Suppressor macrophage treated with lipopolysaccharide for 4 hours (primary cell): ENCODE results near the gene AIPL1.
A peak's percentile ranks its signal among the peaks of the same experiment; 100 is the strongest.

Source experiments
- DNase-seq: peaks from one replicate; pipeline ENCODE4 v3.0.0-alpha.2; 2020

The AIPL1 gene

GRCh38 chr17:6448473-6448872 lies 13.6 kb upstream of the AIPL1 start:
- DNase-seq = no peak

- DNase-seq = no peak
Measured at GRCh38 chr17:6446516-6447100, 11.7 kb upstream of the AIPL1 start.

DNA sequence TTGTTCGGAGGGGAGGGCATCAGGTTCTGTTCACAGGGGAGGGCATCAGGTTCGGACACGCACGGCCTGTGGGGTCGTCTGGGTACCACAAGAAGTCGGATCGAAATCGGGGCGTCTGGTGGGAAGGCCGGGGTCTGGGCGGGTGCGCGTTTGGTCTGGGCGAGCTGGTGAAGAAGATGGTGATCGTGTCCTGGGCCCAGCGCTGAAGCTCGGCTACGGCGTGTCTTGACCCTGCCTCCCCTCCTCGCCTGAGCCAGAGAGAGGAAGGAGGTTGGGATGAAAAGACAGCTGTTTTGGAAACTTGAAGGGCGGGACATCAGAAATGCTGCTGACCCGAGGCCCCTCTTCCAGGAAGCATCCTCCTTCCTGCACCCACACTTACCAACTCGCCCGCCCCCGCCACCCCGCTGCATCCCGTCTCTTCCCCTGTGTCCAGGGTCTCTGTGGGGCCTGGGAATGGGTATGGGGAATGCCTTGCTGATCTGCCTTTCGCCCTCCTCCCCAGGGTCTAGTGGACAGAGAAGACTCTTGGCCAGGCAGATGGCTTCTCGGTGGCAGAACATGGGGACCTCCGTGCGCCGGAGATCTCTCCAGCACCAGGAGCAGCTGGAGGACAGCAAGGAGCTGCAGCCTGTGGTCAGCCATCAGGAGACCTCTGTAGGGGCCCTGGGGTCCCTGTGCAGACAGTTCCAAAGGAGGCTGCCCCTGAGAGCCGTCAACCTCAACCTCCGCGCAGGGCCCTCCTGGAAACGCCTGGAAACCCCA lies 9.8 kb upstream of the AIPL1 start:
- DNase-seq = no peak

GRCh38 chr17:6443692-6444570 lies 9.0 kb upstream of the AIPL1 start, which contains the start of gene PIMREG:
PIMREG (plus strand) TSS chr17:6444455; CDS start chr17:6445111, 656 bp downstream.
- peak; percentile 94 for DNase-seq

GRCh38 chr17:6442775-6443174 lies 7.9 kb upstream of the AIPL1 start:
- DNase-seq = no peak

- DNase-seq = no peak
Measured at GRCh38 chr17:6439951-6440350, 5.0 kb upstream of the AIPL1 start.

DNA sequence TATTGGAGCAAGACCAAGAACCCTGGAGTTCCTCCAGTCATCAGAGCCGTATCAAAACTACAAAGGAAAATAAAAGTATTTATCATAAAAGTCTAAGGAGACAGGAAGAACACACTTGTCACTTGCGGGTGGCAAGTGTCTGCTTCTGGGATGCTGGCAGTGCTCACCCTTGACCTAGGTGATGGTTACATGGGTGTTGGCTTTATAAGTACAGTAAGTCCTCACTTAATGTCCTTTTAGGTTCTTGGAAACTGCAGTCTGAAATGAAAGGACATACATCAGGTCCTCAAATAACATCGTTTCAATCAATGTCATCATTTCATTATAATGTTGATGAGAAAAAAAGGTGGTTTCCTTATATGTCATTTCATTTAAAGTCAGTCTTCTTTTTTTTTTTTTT lies 3.0 kb upstream of the AIPL1 start:
- DNase-seq = no peak

GRCh38 chr17:6437466-6437865 lies 2.5 kb upstream of the AIPL1 start:
- no peak for DNase-seq

GRCh38 chr17:6435968-6436367 lies 1.0 kb upstream of the AIPL1 start:
- DNase-seq = peak; percentile 77

DNA sequence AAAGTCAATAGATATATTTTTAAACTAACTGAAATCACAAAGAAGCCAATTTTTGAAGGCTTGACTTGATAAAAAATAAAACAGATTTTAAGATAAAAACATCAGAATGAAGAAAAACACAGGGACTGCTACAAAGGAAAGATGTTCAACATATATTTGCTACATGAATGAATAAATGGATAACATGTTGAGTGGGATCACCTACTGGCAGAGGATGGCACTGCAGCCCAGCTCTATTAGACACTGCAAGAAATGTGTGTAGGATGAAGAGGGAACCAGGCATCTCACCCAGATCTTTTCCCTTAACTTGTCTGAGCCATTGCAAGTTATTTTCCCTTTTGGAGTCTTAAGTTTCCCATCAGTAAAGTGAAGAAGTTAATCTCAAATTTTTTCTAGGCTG lies 4.2 kb downstream of the AIPL1 start:
- DNase-seq = no peak

DNA sequence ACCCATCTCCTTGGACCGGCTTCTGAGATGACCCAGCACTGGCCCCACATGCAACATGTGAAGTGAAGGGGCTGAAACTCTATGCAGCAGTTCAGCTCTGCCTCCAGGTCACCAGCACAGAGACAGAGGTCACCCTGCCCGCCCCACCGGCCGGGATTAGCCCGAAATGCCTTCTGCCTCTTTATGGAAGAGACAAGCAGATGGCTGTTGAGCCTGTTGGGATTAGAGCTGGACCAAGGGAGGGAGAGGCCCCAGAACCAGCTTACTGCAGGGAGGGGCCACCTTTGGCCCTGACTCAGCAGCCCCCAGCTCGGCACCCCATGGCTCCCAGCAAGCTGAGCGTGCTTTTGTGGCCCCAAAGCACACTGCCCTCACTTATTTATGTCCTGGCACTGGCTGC lies 5.7 kb downstream of the AIPL1 start:
- DNase-seq = no peak

DNA sequence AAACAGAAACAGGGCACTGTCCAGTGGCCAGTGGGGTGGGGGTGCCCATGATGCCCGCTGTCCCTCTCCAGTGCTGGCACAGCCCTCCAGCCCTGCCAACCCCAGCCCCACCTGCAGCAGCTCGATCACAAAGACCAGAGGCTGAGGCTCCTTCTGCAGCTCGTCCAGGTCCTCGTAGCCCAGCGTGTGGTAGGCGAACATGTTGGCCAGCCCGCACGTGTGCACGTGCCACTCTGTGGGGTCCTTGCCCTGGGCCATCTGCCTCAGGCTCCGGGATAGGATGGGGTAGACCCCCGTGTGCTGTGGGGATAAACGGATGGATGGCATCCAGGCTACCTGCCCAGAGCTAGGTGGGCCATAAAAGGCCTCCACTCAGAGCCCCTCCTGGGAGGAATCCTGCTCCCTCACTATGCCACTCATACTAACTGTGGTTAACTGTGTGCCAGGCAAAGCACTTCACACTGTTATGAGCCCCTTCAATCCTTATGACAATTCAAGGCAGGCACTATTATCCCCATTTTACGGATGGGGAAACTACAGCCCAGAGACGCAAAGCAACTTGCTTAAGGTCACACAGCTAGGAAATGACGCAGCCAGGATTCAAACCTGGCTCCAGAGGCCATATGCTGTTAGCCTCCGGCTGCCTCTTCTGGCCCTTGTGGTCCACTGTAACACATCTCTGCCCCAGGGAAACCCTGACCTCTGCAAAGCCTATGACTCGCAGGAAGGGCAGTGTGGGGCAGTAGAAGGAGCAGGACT lies 6.5 kb downstream of the AIPL1 start:
- no peak for DNase-seq

DNA sequence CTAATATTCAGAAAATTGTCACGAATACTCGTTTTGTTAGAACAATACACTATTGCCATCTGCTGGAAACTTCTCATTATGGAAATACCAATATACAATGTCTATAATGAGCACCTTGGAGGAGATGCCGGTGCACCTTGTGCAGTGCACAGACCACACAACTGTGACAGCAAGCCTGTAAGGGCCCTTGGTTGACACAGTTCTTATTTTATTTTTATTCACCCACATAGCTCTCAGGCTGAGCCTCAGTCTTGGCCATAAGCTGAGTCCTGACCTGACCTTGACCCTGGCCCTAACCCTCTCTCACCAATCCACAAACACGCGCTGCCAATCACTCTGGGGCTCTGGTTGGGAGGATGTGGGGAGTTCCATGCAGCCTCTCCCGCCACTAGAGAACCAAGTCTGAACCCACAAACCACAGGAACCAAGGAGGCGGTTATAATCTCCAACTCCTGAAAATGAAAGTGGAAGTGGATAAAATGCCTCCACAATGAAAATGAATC lies 7.6 kb downstream of the AIPL1 start:
- DNase-seq = peak; percentile 78

GRCh38 chr17:6426356-6427101 lies 8.4 kb downstream of the AIPL1 start:
- DNase-seq = no peak

GRCh38 chr17:6425407-6425806 lies 9.5 kb downstream of the AIPL1 start:
- DNase-seq = no peak

- DNase-seq = no peak
Measured at GRCh38 chr17:6423931-6424330, 11.0 kb downstream of the AIPL1 start.

GRCh38 chr17:6422654-6423241 lies 12.2 kb downstream of the AIPL1 start:
- no peak for DNase-seq

DNA sequence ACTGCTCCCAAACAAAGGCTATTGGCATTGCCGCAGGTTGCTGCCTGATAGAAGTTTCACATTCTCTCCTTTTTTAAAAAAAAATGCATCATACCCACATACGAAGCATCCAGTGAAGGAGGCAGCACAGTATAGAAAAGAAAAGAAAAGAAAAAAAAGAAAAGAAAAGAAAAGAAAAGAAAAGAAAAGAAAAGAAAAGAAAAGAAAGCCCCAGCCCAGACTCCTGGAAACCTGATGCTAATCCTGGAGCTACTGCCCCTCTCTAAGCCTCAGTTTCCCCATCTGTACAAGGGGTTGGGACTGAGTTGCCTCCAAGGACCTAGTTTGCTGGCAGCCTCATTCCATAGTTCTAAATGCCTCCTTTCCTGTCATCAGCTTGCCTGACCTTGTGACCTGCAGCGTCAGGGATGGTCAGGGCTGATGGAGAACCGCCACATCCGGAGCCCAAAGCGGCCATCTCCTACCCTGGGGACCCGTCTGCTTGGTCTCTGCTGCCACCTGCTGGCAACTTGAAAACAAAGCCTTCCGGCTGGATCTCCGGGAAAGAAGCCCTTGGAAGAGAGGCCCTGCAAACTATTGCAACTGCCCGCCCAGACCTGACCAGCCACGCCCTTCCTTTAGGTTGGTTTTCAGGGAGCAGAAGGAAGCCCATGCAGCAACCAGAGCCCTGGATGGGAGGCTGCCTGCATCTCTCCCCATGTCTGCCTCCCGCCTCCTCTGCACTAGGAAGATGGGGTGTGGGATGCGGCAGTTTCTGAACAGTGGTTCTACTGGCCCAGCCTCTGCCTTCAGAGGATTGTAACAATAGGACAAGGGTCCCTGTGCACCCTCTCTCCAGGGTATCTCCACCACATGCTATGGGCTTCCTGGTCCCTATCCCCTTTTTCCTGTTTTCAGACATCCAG lies 13.0 kb downstream of the AIPL1 start:
- DNase-seq = peak; percentile 87

- peak; percentile 27 for DNase-seq
Measured at GRCh38 chr17:6420173-6420641, 14.7 kb downstream of the AIPL1 start.

- DNase-seq = no peak
Measured at GRCh38 chr17:6415616-6416015, 19.3 kb downstream of the AIPL1 start.
